OCI-LY7 (cell line): ENCODE results near the gene PAM16.

Experiments used
- CTCF ChIP-seq: fragments of 200-600 bp; sonication (generic); conservative IDR thresholded peaks from 2 replicates; pipeline ENCODE4 v1.5.1; 2014; ENCODE audit warnings: mild to moderate bottlenecking, antibody characterized with exemption, low read length, moderate library complexity, mixed read lengths
- EZH2phosphoT487 ChIP-seq: fragments of 200-600 bp; sonication (generic); IDR thresholded peaks from 2 replicates; pipeline ENCODE4 v1.6.1; 2018; ENCODE audit warnings: low read depth, borderline replicate concordance, mild to moderate bottlenecking, mixed run types, antibody characterized with exemption, low read length, moderate library complexity, mixed read lengths

- no peak for TF ChIP-seq CTCF
- TF ChIP-seq EZH2phosphoT487 = no peak
Observed at GRCh38 chr16:4324492-4325252, 26.4 kb downstream of the PAM16 start.
